K562 (cell line): ENCODE measurements around the gene WASF2. TPM values are rescaled to one million over a fixed set of nuclear protein-coding genes. Genes with fewer than 3 reads are reported as not detected.

Source experiments
- ATAC-seq: fragments of 200-7000 bp; cut with Tn5 transposase; 3 replicates; pipeline ENCODE4 v1.9.1; 2020; ENCODE audit warnings: moderate library complexity
- BruUV-seq: library from RNA; stranded (reverse); fragments of 400-500 nt; replicated peaks from 2 replicates; lab custom pipeline; 2021; lab: Mats Ljungman, UMichigan
- CTCF ChIA-PET: fragments of 300-600 bp; formaldehyde crosslinking; extraction: SDS; loops from one replicate; lab custom pipeline; 2021; ENCODE audit warnings: low intra/inter-chr PET ratio; lab: Yijun Ruan, JAX
- POLR2A ChIA-PET: fragments of 300-600, 350-650 bp; sonication (Branson Sonifier 250); formaldehyde crosslinking; extraction: SDS; loops from one replicate; lab custom pipeline; 2021; ENCODE audit warnings: antibody characterized with exemption, inconsistent platforms; lab: Yijun Ruan, JAX
- DNase-seq, 4 experiments: peaks; one replicate each; pipeline versions ENCODE4 v3.0.0 to v3.0.0-alpha.2; 2011 to 2018; ENCODE audit warnings: low spot score in 3 of 4, mixed read lengths in 3 of 4; ENCODE audit errors: extremely low read depth in 1 of 4
- FAIRE-seq: peaks from 2 replicates; lab custom pipeline; 2011; peaks lifted over from hg19 to GRCh38; lab: Jason Lieb, UNC
- H2AFZ ChIP-seq: 2 replicates; pipeline ENCODE4 v1.6.0; 2011; ENCODE audit warnings: low read depth, low read length, control low read depth, inconsistent platforms
- H3K27ac ChIP-seq: fragments of 200-600 bp; 3 replicates; pipeline ENCODE4 v1.8.0; 2011; ENCODE audit warnings: low read depth, mild to moderate bottlenecking, control low read depth, inconsistent platforms, low read length, moderate library complexity, mixed read lengths; ENCODE audit errors: extremely low read depth
- H3K27me3 ChIP-seq, 2 experiments: fragments of 300-600 bp in 1 of 2; 2 replicates in 1 of 2; 3 replicates in 1 of 2; pipeline versions ENCODE4 v1.6.0 to v1.8.0; 2011; ENCODE audit warnings: inconsistent platforms in 2 of 2, low read length in 2 of 2, mild to moderate bottlenecking in 1 of 2, mixed read lengths in 1 of 2, moderate library complexity in 1 of 2; ENCODE audit not compliant: control insufficient read depth in 2 of 2, insufficient read depth in 2 of 2
- H3K36me3 ChIP-seq: fragments of 300-600 bp; 3 replicates; pipeline ENCODE4 v1.8.0; 2011; ENCODE audit warnings: mild to moderate bottlenecking, low read length, inconsistent platforms; ENCODE audit not compliant: control insufficient read depth, insufficient read depth
- H3K4me1 ChIP-seq, 2 experiments: fragments of 200-600 bp in 1 of 2; replicated peaks in 1 of 2; 2 replicates in 1 of 2; 3 replicates in 1 of 2; pipeline versions ENCODE4 v1.5.1 to v1.8.0; 2011; ENCODE audit warnings: inconsistent platforms in 2 of 2, low read length in 2 of 2, mild to moderate bottlenecking in 1 of 2, mixed read lengths in 1 of 2, moderate library complexity in 1 of 2; ENCODE audit not compliant: control insufficient read depth in 2 of 2, insufficient read depth in 2 of 2
- H3K4me2 ChIP-seq: 2 replicates; pipeline ENCODE4 v1.6.1; 2011; ENCODE audit warnings: low read length, control low read depth, inconsistent platforms, mixed read lengths; ENCODE audit not compliant: insufficient read depth
- H3K4me3 ChIP-seq: fragments of 200-600 bp; sonication (generic), shearing (Covaris generic); 2 replicates; pipeline ENCODE4 v1.5.1; 2016; ENCODE audit warnings: control low read depth, inconsistent platforms
- H3K79me2 ChIP-seq: fragments of 200-600 bp; 3 replicates; pipeline ENCODE4 v1.8.0; 2011; ENCODE audit warnings: low read length, inconsistent platforms; ENCODE audit not compliant: control insufficient read depth, insufficient read depth
- H3K9ac ChIP-seq, 2 experiments: 2 replicates each; pipeline versions ENCODE4 v1.6.0 to v1.6.1; 2011; ENCODE audit warnings: low read depth in 2 of 2, low read length in 2 of 2, control low read depth in 1 of 2, inconsistent platforms in 1 of 2, mild to moderate bottlenecking in 1 of 2, mixed read lengths in 1 of 2; ENCODE audit not compliant: insufficient read depth in 1 of 2
- H3K9me1 ChIP-seq: one replicate; pipeline ENCODE4 v1.6.0; 2011; ENCODE audit warnings: inconsistent platforms, mild to moderate bottlenecking, low read length, moderate library complexity; ENCODE audit not compliant: control insufficient read depth, insufficient read depth
- H3K9me3 ChIP-seq: replicated peaks from 2 replicates; pipeline ENCODE4 v1.5.1; 2011; ENCODE audit warnings: low read depth, low read length, inconsistent platforms; ENCODE audit not compliant: control insufficient read depth, insufficient read depth
- H4K20me1 ChIP-seq: replicated peaks from 2 replicates; pipeline ENCODE4 v1.6.1; 2011; ENCODE audit warnings: low read length, inconsistent platforms, mixed read lengths; ENCODE audit not compliant: control insufficient read depth, insufficient read depth
- BCL6 ChIP-seq: fragments of 250-450 bp; sonication (Bioruptor Pico); IDR thresholded peaks from 2 replicates; pipeline ENCODE4 v1.4.0; 2020
- FOXA1 ChIP-seq: fragments of 450-650 bp; IDR thresholded peaks from 2 replicates; pipeline ENCODE4 v1.6.1; 2016; ENCODE audit warnings: mild to moderate bottlenecking, borderline replicate concordance
- KLF1 ChIP-seq: fragments of 450-650 bp; IDR thresholded peaks from 2 replicates; pipeline ENCODE4 v1.6.1; 2016; ENCODE audit warnings: missing genetic modification characterization, missing compliant biosample characterization
- MTA2 ChIP-seq: fragments of 450-650 bp; IDR thresholded peaks from 2 replicates; pipeline ENCODE4 v1.6.1; 2016; ENCODE audit warnings: low read depth
- NR2C2 ChIP-seq, 2 experiments: fragments of 200-800 bp in 1 of 2; sonication (Bioruptor generic) in 1 of 2; sonication (generic) in 1 of 2; formaldehyde crosslinking in 1 of 2; IDR thresholded peaks; 2 replicates each; pipeline versions ENCODE4 v1.6.1 to v1.8.0; 2016 to 2022; ENCODE audit warnings: mild to moderate bottlenecking in 1 of 2, missing compliant biosample characterization in 1 of 2, missing genetic modification characterization in 1 of 2, missing genetic modification reagents in 1 of 2
- POLR2AphosphoS5 ChIP-seq: IDR thresholded peaks from 2 replicates; pipeline ENCODE4 v1.6.1; 2011; ENCODE audit warnings: mild to moderate bottlenecking, low read depth, low read length, moderate library complexity; ENCODE audit not compliant: control insufficient read depth, insufficient read depth
- RBFOX2 ChIP-seq: fragments of 200-400 bp; formaldehyde crosslinking; IDR thresholded peaks from 2 replicates; pipeline ENCODE4 v1.6.1; 2017; ENCODE audit warnings: low read depth, mild to moderate bottlenecking, low read length, moderate library complexity
- RCOR1 ChIP-seq, 2 experiments: IDR thresholded peaks; 2 replicates each; pipeline ENCODE4 v1.6.1; 2012; ENCODE audit warnings: low read depth in 2 of 2, low read length in 2 of 2, borderline replicate concordance in 1 of 2, improper control_type of control experiment in 1 of 2
- SP2 ChIP-seq: IDR thresholded peaks from 2 replicates; pipeline ENCODE4 v1.6.1; 2011; ENCODE audit warnings: mild to moderate bottlenecking, low read depth, low read length, moderate library complexity; ENCODE audit not compliant: poor library complexity, severe bottlenecking; ENCODE audit errors: extremely low read depth
- ZNF407 ChIP-seq: fragments of 450-650 bp; IDR thresholded peaks from 2 replicates; pipeline ENCODE4 v1.6.1; 2016; ENCODE audit warnings: low read depth
- ZNF431 ChIP-seq: sonication (generic); formaldehyde crosslinking; IDR thresholded peaks from 2 replicates; pipeline ENCODE4 v1.8.0; 2022; ENCODE audit warnings: mild to moderate bottlenecking, missing genetic modification reagents
- WGBS: fragments of 100-300 bp; shearing (Covaris generic); methylation state at CpG from one replicate; pipeline ENCODE4 v1.1.6; 2016; ENCODE audit warnings: low coverage, mixed read lengths; ENCODE audit not compliant: insufficient coverage; ENCODE audit errors: missing lambda C conversion rate; 5-methylcytosine and 5-hydroxymethylcytosine counted together
- in situ Hi-C: fragments of 300-500 bp; cut with MboI; formaldehyde crosslinking; loops from 4 replicates; pipeline ENCODE4 v1.15.0; 2018; ENCODE audit warnings: inconsistent platforms, mixed read lengths
- intact Hi-C: fragments of 100-400 bp; cut with micrococcal nuclease; formaldehyde crosslinking; loops from 2 replicates; pipeline ENCODE4 v1.14.2; 2022
- polyA plus RNA-seq, 8 experiments: library from polyadenylated mRNA; depleted of rRNA in 4 of 8; stranded (reverse) in 5 of 8; unstranded in 3 of 8; fragments of >200 nt; fragmentation: Nextera tagmentation in 2 of 8; fragmentation: Illumina TruSeq in 1 of 8; extraction: Ambion mirVana in 2 of 8; extraction: Trizol in 1 of 8; gene quantifications; 2 replicates each; pipeline versions ENCODE4 v1.2.1 to v1.2.3, GENCODE V29; 2011 to 2014; ENCODE audit warnings: inconsistent platforms in 1 of 8, missing spikeins in 1 of 8
- total RNA-seq, 7 experiments: library from RNA; depleted of rRNA in 6 of 7; stranded (reverse); fragments of >200 nt in 6 of 7; fragmentation: Illumina TruSeq in 2 of 7; extraction: Trizol in 2 of 7; gene quantifications; 2 replicates each; pipeline versions ENCODE4 v1.2.1 to v1.2.3, GENCODE V29; 2011 to 2021; ENCODE audit warnings: low replicate concordance in 1 of 7
- TF ChIP-seq, protein P1 (sequence below): sonication (generic); formaldehyde crosslinking; IDR thresholded peaks from 2 replicates; pipeline ENCODE4 v1.8.1; 2023; ENCODE audit warnings: mild to moderate bottlenecking, missing genetic modification reagents

The WASF2 gene
- total and polyA plus RNA-seq, 9 of the 15 experiments (the other 6 are each of a cell fraction or from before 2014, with no cell fraction given) = 8.2 to 163 (median 31.2) TPM

GRCh38 chr1:27447399-27447798 is 42.6 kb downstream of the WASF2 start:
- no peak for FAIRE-seq
- ATAC-seq = no peak
- no peaks in the 10 kb centered on the region for H3K27me3 ChIP-seq
- TF ChIP-seq NR2C2 (CRISPR knock-in tag; IDR thresholded peaks at IDR 0.05) (no peak), NR2C2 (tag; IDR thresholded peaks at IDR 0.05) (no peak), ZNF407 (no peak), RBFOX2 (no peak), FOXA1 (no peak), SP2 (no peak), BCL6 (no peak), KLF1 (tag) (no peak), ZNF431 (CRISPR knock-in tag) (no peak), POLR2AphosphoS5 (no peak), MTA2 (no peak), RCOR1 (IDR thresholded peaks at IDR 0.05; ENCODE audit: borderline replicate concordance in 1 of 2, low read depth in 2 of 2, low read length in 2 of 2) (no peak)
- TF ChIP-seq, protein P1, sequence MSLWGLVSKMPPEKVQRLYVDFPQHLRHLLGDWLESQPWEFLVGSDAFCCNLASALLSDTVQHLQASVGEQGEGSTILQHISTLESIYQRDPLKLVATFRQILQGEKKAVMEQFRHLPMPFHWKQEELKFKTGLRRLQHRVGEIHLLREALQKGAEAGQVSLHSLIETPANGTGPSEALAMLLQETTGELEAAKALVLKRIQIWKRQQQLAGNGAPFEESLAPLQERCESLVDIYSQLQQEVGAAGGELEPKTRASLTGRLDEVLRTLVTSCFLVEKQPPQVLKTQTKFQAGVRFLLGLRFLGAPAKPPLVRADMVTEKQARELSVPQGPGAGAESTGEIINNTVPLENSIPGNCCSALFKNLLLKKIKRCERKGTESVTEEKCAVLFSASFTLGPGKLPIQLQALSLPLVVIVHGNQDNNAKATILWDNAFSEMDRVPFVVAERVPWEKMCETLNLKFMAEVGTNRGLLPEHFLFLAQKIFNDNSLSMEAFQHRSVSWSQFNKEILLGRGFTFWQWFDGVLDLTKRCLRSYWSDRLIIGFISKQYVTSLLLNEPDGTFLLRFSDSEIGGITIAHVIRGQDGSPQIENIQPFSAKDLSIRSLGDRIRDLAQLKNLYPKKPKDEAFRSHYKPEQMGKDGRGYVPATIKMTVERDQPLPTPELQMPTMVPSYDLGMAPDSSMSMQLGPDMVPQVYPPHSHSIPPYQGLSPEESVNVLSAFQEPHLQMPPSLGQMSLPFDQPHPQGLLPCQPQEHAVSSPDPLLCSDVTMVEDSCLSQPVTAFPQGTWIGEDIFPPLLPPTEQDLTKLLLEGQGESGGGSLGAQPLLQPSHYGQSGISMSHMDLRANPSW (CRISPR knock-in tag) = no peak

More at GRCh38 chr1:27447399-27447798, 42.6 kb downstream of the WASF2 start:
- Histone ChIP-seq H4K20me1 (peaks cover 24% of the 10 kb centered on the region; the same call in 1 of the 2 replicates), H3K4me2 (no peak overlapping the region), H3K27ac (no peak overlapping the region), H3K9ac (no peak overlapping the region), H2AFZ (no peak overlapping the region), H3K9me1 (no peaks in the 10 kb centered on the region), H3K9me3 (no peaks in the 10 kb centered on the region), H3K36me3 (peaks cover 37% of the 10 kb centered on the region), H3K4me3 (no peak overlapping the region), H3K4me1 (no peaks in the 10 kb centered on the region; a peak in 2 of 5 replicates), H3K79me2 (peaks cover 84% of the 10 kb centered on the region)
- WGBS = 91% methylated on average over 3 of the region's 3 CpGs
- intact Hi-C loops (no loop called here), in situ Hi-C loops (no loop called here)
- POLR2A ChIA-PET = interaction anchor here (0.5 to 2.4 kb wide), 5 partner anchors 8 to 1204 kb away, joined by 3 to 12 read pairs (median 3); no protein-coding TSS in a partner anchor
- CTCF ChIA-PET = no interaction called here
- DNase-seq = no peak
- BruUV-seq = no TSS peak
